H9 (cell line): ENCODE measurements around the gene NRP2. TPM values are rescaled to one million over a fixed set of nuclear protein-coding genes. Genes with fewer than 3 reads are reported as not detected.
A peak's percentile ranks its signal among the peaks of the same experiment; 100 is the strongest.

Source experiments
- DNase-seq: peaks from one replicate; pipeline ENCODE4 v3.0.0-alpha.2; 2017
- H2AFZ ChIP-seq: one replicate; pipeline ENCODE4 v1.6.1; 2013; ENCODE audit warnings: mild to moderate bottlenecking, low read length, control low read depth, moderate library complexity
- H2AK5ac ChIP-seq: 2 replicates; pipeline ENCODE4 v1.6.1; 2013; ENCODE audit warnings: low read length, control low read depth, mixed read lengths; ENCODE audit not compliant: insufficient read length
- H2BK120ac ChIP-seq: one replicate; pipeline ENCODE4 v1.6.1; 2013; ENCODE audit warnings: low read depth, mild to moderate bottlenecking, low read length, control low read depth, inconsistent platforms; ENCODE audit not compliant: poor library complexity, severe bottlenecking
- H2BK12ac ChIP-seq: 2 replicates; pipeline ENCODE4 v1.6.1; 2013; ENCODE audit warnings: low read length, control low read depth, mixed read lengths, low read depth; ENCODE audit not compliant: insufficient read length
- H2BK15ac ChIP-seq: 2 replicates; pipeline ENCODE4 v1.6.1; 2013; ENCODE audit warnings: low read depth, low read length, control low read depth
- H2BK20ac ChIP-seq: one replicate; pipeline ENCODE4 v1.6.1; 2013; ENCODE audit warnings: low read depth, mild to moderate bottlenecking, low read length, control low read depth, inconsistent platforms; ENCODE audit not compliant: poor library complexity, severe bottlenecking
- H2BK5ac ChIP-seq: 2 replicates; pipeline ENCODE4 v1.6.1; 2013; ENCODE audit warnings: low read length, control low read depth, mixed read lengths; ENCODE audit not compliant: insufficient read length
- H3K14ac ChIP-seq: 2 replicates; pipeline ENCODE4 v1.6.1; 2013; ENCODE audit warnings: low read length, control low read depth; ENCODE audit not compliant: insufficient read depth
- H3K18ac ChIP-seq: 2 replicates; pipeline ENCODE4 v1.6.1; 2013; ENCODE audit warnings: low read depth, mild to moderate bottlenecking, mixed read lengths, low read length, control low read depth; ENCODE audit not compliant: insufficient read length
- H3K23ac ChIP-seq: 2 replicates; pipeline ENCODE4 v1.6.1; 2013; ENCODE audit warnings: low read length, control low read depth, mixed read lengths, low read depth; ENCODE audit not compliant: insufficient read length
- H3K23me2 ChIP-seq: 2 replicates; pipeline ENCODE4 v1.6.1; 2013; ENCODE audit warnings: low read depth, mild to moderate bottlenecking, mixed read lengths, low read length, control low read depth; ENCODE audit not compliant: insufficient read length, poor library complexity, severe bottlenecking
- H3K27ac ChIP-seq: 2 replicates; pipeline ENCODE4 v1.5.1; 2013; ENCODE audit warnings: low read length, control low read depth, mixed read lengths, low read depth; ENCODE audit not compliant: insufficient read length
- H3K27me3 ChIP-seq: 2 replicates; pipeline ENCODE4 v1.6.1; 2013; ENCODE audit warnings: low read length, control low read depth, inconsistent platforms; ENCODE audit not compliant: insufficient read depth
- H3K4ac ChIP-seq: 2 replicates; pipeline ENCODE4 v1.6.1; 2013; ENCODE audit warnings: low read depth, mild to moderate bottlenecking, control low read depth, inconsistent platforms, low read length, moderate library complexity
- H3K4me1 ChIP-seq: 2 replicates; pipeline ENCODE4 v1.6.1; 2013; ENCODE audit warnings: low read length, control low read depth, inconsistent platforms; ENCODE audit not compliant: insufficient read depth
- H3K4me2 ChIP-seq: 2 replicates; pipeline ENCODE4 v1.6.1; 2013; ENCODE audit warnings: low read length, control low read depth, mixed read lengths; ENCODE audit not compliant: insufficient read length, insufficient read depth
- H3K56ac ChIP-seq: 2 replicates; pipeline ENCODE4 v1.6.1; 2013; ENCODE audit warnings: low read depth, mild to moderate bottlenecking, mixed read lengths, low read length, control low read depth; ENCODE audit not compliant: insufficient read length
- H3K79me1 ChIP-seq: 2 replicates; pipeline ENCODE4 v1.6.1; 2013; ENCODE audit warnings: low read depth, mild to moderate bottlenecking, moderate library complexity, low read length, control low read depth, inconsistent platforms; ENCODE audit not compliant: insufficient read depth, poor library complexity, severe bottlenecking
- H3K79me2 ChIP-seq: 2 replicates; pipeline ENCODE4 v1.6.1; 2013; ENCODE audit warnings: low read length, control low read depth, inconsistent platforms; ENCODE audit not compliant: insufficient read depth
- H3K9ac ChIP-seq: 2 replicates; pipeline ENCODE4 v1.6.1; 2013; ENCODE audit warnings: low read length, control low read depth, mixed read lengths; ENCODE audit not compliant: insufficient read length; ENCODE audit errors: extremely low read depth
- H3K9me3 ChIP-seq: one replicate; pipeline ENCODE4 v1.6.1; 2013; ENCODE audit warnings: low read depth, low read length, inconsistent platforms; ENCODE audit not compliant: control insufficient read depth
- H3T11ph ChIP-seq: one replicate; pipeline ENCODE4 v1.6.1; 2013; ENCODE audit warnings: mild to moderate bottlenecking, low read length, control low read depth, inconsistent platforms
- H4K20me1 ChIP-seq: one replicate; pipeline ENCODE4 v1.6.1; 2013; ENCODE audit not compliant: control insufficient read depth, insufficient read length, insufficient read depth
- H4K5ac ChIP-seq: 2 replicates; pipeline ENCODE4 v1.6.1; 2013; ENCODE audit warnings: low read depth, mild to moderate bottlenecking, mixed read lengths, low read length, control low read depth; ENCODE audit not compliant: insufficient read length
- H4K8ac ChIP-seq: replicated peaks from 2 replicates; pipeline ENCODE4 v1.6.1; 2013; ENCODE audit warnings: low read length, control low read depth, mixed read lengths, low read depth; ENCODE audit not compliant: insufficient read length
- H4K91ac ChIP-seq: 2 replicates; pipeline ENCODE4 v1.6.1; 2013; ENCODE audit warnings: low read depth, mild to moderate bottlenecking, moderate library complexity, mixed read lengths, low read length, control low read depth; ENCODE audit not compliant: insufficient read length
- H3K27ac Mint-ChIP-seq, 3 experiments: 2 replicates in 2 of 3; 3 replicates in 1 of 3; pipeline ENCODE4 v1.8.0; 2020 to 2021; ENCODE audit warnings: mixed read lengths in 3 of 3, mild to moderate bottlenecking in 1 of 3, moderate library complexity in 1 of 3
- H3K27me3 Mint-ChIP-seq: 2 replicates; pipeline ENCODE4 v1.8.0; 2021; ENCODE audit warnings: low read depth, mild to moderate bottlenecking, moderate library complexity, mixed read lengths
- H3K36me3 Mint-ChIP-seq, 3 experiments: 2 replicates in 2 of 3; 3 replicates in 1 of 3; pipeline ENCODE4 v1.8.0; 2020 to 2021; ENCODE audit warnings: low read depth in 3 of 3, mixed read lengths in 3 of 3; ENCODE audit not compliant: insufficient read depth in 1 of 3
- H3K4me1 Mint-ChIP-seq, 2 experiments: 2 replicates each; pipeline ENCODE4 v1.8.0; 2020; ENCODE audit warnings: mixed read lengths in 2 of 2
- H3K4me3 Mint-ChIP-seq, 2 experiments: 2 replicates in 1 of 2; 3 replicates in 1 of 2; pipeline ENCODE4 v1.8.0; 2020 to 2021; ENCODE audit warnings: mild to moderate bottlenecking in 2 of 2, mixed read lengths in 2 of 2, moderate library complexity in 1 of 2
- H3K9me3 Mint-ChIP-seq, 2 experiments: 2 replicates in 1 of 2; 3 replicates in 1 of 2; pipeline ENCODE4 v1.8.0; 2020; ENCODE audit warnings: mild to moderate bottlenecking in 2 of 2, mixed read lengths in 2 of 2, moderate library complexity in 1 of 2
- CTCF ChIP-seq: fragments of 200-600 bp; sonication (generic); conservative IDR thresholded peaks from 3 replicates; pipeline ENCODE4 v1.8.0; 2021; ENCODE audit warnings: antibody characterized with exemption, mild to moderate bottlenecking
- WGBS: extraction: QIAGEN DNeasy Blood & Tissue Kit; methylation state at CpG from one replicate; pipeline ENCODE4 v1.1.7; 2013; ENCODE audit warnings: missing lambda C conversion rate, low lambda C conversion rate, mixed read lengths; ENCODE audit not compliant: insufficient read length; ENCODE audit errors: extremely low coverage; 5-methylcytosine and 5-hydroxymethylcytosine counted together
- total RNA-seq: library from RNA; stranded (reverse); gene quantifications from 2 replicates; pipeline ENCODE4 v1.2.1, GENCODE V29; 2021

Gene NRP2
- total RNA-seq, 1 experiment from 2014 or later, result 19.7 TPM

- no peaks in the 10 kb centered on the region for H3K4me1 ChIP-seq
- H3K36me3 Mint-ChIP-seq, result peaks cover 10 to 26% (median 25%) of the 10 kb centered on the region in 3 experiments
- H3K4me3 Mint-ChIP-seq, result no peak overlapping the region
- peaks cover 46 to 67% of the 10 kb centered on the region in 2 experiments for H3K4me1 Mint-ChIP-seq
- H3K23ac ChIP-seq, result no peak overlapping the region
- H2BK120ac ChIP-seq, result no peak overlapping the region
- no peaks in the 10 kb centered on the region for H3K79me2 ChIP-seq
- no peaks in the 10 kb centered on the region for H3K23me2 ChIP-seq
- H2AFZ ChIP-seq, result no peak overlapping the region
- H3T11ph ChIP-seq, result no peak overlapping the region
- H4K5ac ChIP-seq, result no peak overlapping the region
- no peak overlapping the region; the same call in 1 of the 2 replicates for H2BK15ac ChIP-seq
- H3K14ac ChIP-seq, result 0 out of 2 replicates have a peak overlapping the region, but pooled peaks have one; percentile 5
- no peak overlapping the region for H2BK12ac ChIP-seq
- no peaks in the 10 kb centered on the region for H3K27me3 ChIP-seq
- TF ChIP-seq CTCF, result no peak
- H2AK5ac ChIP-seq, result no peak overlapping the region
- no peak overlapping the region for H3K18ac ChIP-seq
- peak overlapping the region; percentile 16 to 44 (median 33); a peak in 4 of 7 replicates for H3K27ac Mint-ChIP-seq
- H3K27ac ChIP-seq, result no peak overlapping the region
- H3K27me3 Mint-ChIP-seq, result no peaks in the 10 kb centered on the region; the same call in 1 of the 2 replicates
- H4K20me1 ChIP-seq, result no peaks in the 10 kb centered on the region
- no peaks in the 10 kb centered on the region for H3K9me3 ChIP-seq
- H3K9me3 Mint-ChIP-seq, result no peaks in the 10 kb centered on the region
- H3K4ac ChIP-seq, result no peak overlapping the region
- no peak overlapping the region for H2BK20ac ChIP-seq
- no peak overlapping the region for H2BK5ac ChIP-seq
- no peak for DNase-seq
- no peak overlapping the region for H3K4me2 ChIP-seq
- no peak overlapping the region for H3K56ac ChIP-seq
- H4K8ac ChIP-seq, result no peak overlapping the region
- no peak overlapping the region for H4K91ac ChIP-seq
- H3K9ac ChIP-seq, result no peak overlapping the region
- H3K79me1 ChIP-seq, result no peaks in the 10 kb centered on the region
- no CpG with 5 or more reads among the region's 5 CpGs for WGBS
These were observed 31.9 kb downstream of the NRP2 start for GRCh38 chr2:205714058-205714776.
